Right lobe of liver (tissue), 4 donors: ENCODE results near the gene CDKL5.

Source experiments
- CTCF ChIP-seq, 4 donors: fragments of 200-600 bp in 3 of 4; fragments of 450-650 bp in 1 of 4; IDR thresholded peaks; one replicate each; pipeline versions ENCODE4 v1.5.1 to v1.8.0; 2016 to 2022; ENCODE audit warnings: antibody characterized with exemption in 4 of 4, mild to moderate bottlenecking in 2 of 4
- POLR2A ChIP-seq: fragments of 450-650 bp; IDR thresholded peaks from one replicate; pipeline ENCODE4 v1.6.1; 2017; ENCODE audit warnings: antibody characterized with exemption, mild to moderate bottlenecking
- donor health status: DM: no; HTN: no; CAD: no.
- donor health status: DM: no; HTN: no; CAD: no.
- donor health status: DM: no; HTN: yes; CAD: no.

- TF ChIP-seq CTCF (IDR thresholded peaks at IDR 0.05), result no peak
- TF ChIP-seq POLR2A, result no peak
Observed at GRCh38 chrX:18394477-18394876, 30.9 kb upstream of the CDKL5 start.
